Body of pancreas (tissue), 4 donors: ENCODE results near the gene C11orf71.

Experiments
- POLR2A ChIP-seq, 3 donors: fragments of 450-650 bp; IDR thresholded peaks; one replicate each; pipeline ENCODE4 v1.6.1; 2016; ENCODE audit warnings: antibody characterized with exemption in 3 of 3, mild to moderate bottlenecking in 2 of 3
- TF ChIP-seq, protein P1 (sequence below), 7 experiments: fragments of 450-650 bp in 4 of 7; fragments of 200-600 bp in 3 of 7; sonication (generic) in 3 of 7; IDR thresholded peaks; one replicate each; pipeline ENCODE4 v1.5.1; 2016 to 2019; ENCODE audit warnings: antibody characterized with exemption in 7 of 7

GRCh38 chr11:114440971-114441763 is 40.9 kb upstream of the C11orf71 start:
- TF ChIP-seq, protein P1, sequence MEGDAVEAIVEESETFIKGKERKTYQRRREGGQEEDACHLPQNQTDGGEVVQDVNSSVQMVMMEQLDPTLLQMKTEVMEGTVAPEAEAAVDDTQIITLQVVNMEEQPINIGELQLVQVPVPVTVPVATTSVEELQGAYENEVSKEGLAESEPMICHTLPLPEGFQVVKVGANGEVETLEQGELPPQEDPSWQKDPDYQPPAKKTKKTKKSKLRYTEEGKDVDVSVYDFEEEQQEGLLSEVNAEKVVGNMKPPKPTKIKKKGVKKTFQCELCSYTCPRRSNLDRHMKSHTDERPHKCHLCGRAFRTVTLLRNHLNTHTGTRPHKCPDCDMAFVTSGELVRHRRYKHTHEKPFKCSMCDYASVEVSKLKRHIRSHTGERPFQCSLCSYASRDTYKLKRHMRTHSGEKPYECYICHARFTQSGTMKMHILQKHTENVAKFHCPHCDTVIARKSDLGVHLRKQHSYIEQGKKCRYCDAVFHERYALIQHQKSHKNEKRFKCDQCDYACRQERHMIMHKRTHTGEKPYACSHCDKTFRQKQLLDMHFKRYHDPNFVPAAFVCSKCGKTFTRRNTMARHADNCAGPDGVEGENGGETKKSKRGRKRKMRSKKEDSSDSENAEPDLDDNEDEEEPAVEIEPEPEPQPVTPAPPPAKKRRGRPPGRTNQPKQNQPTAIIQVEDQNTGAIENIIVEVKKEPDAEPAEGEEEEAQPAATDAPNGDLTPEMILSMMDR (IDR thresholded peaks at IDR 0.05), result no peak
- TF ChIP-seq POLR2A (IDR thresholded peaks at IDR 0.05), result no peak
